OCI-LY7 (cell line): Measurements from ENCODE around the gene SCAMP2. TPM values are rescaled to one million over a fixed set of nuclear protein-coding genes. Genes with fewer than 3 reads are reported as not detected.
A peak's percentile ranks its signal among the peaks of the same experiment; 100 is the strongest.

Experiments used
- BruUV-seq: library from RNA; stranded (reverse); fragments of 400-500 nt; replicated peaks from 2 replicates; lab custom pipeline; 2021; lab: Mats Ljungman, UMichigan
- CTCF ChIA-PET: fragments of 300-600 bp; sonication (Branson Sonifier 250); formaldehyde crosslinking; loops from one replicate; lab custom pipeline; 2022; ENCODE audit warnings: antibody characterized with exemption; ENCODE audit not compliant: unreplicated experiment; lab: Charles Lee
- POLR2A ChIA-PET: fragments of 300-600 bp; sonication (Branson Sonifier 250); formaldehyde crosslinking; loops from one replicate; lab custom pipeline; 2022; ENCODE audit warnings: antibody characterized with exemption; lab: Charles Lee
- DNase-seq: peaks from one replicate; pipeline ENCODE4 v3.0.0-alpha.2; 2015; ENCODE audit warnings: low spot score
- H2AFZ ChIP-seq: fragments of 200-600 bp; sonication (generic), shearing (Covaris generic); 2 replicates; pipeline ENCODE4 v1.6.1; 2014; ENCODE audit warnings: mild to moderate bottlenecking, antibody characterized with exemption, low read length, moderate library complexity
- H3K27ac ChIP-seq: fragments of 200-600 bp; sonication (generic); 2 replicates; pipeline ENCODE4 v1.5.1; 2014; ENCODE audit warnings: mixed run types, low read depth, mild to moderate bottlenecking, moderate library complexity, low read length, inconsistent platforms; ENCODE audit not compliant: poor library complexity, severe bottlenecking
- H3K36me3 ChIP-seq: fragments of 200-600 bp; sonication (generic); 2 replicates; pipeline ENCODE4 v1.6.1; 2014; ENCODE audit warnings: mild to moderate bottlenecking, antibody characterized with exemption, low read length, moderate library complexity, mixed read lengths; ENCODE audit not compliant: insufficient read depth
- H3K4me1 ChIP-seq: fragments of 200-600 bp; sonication (generic); 2 replicates; pipeline ENCODE4 v1.5.1; 2014; ENCODE audit warnings: mild to moderate bottlenecking, low read length; ENCODE audit not compliant: insufficient read depth, poor library complexity, severe bottlenecking
- H3K4me2 ChIP-seq: fragments of 200-600 bp; sonication (generic); 2 replicates; pipeline ENCODE4 v1.6.1; 2014; ENCODE audit warnings: mild to moderate bottlenecking, low read length
- H3K4me3 ChIP-seq: fragments of 200-600 bp; sonication (generic); 2 replicates; pipeline ENCODE4 v1.5.1; 2014; ENCODE audit warnings: mild to moderate bottlenecking, low read depth, low read length; ENCODE audit not compliant: poor library complexity, severe bottlenecking
- H3K79me2 ChIP-seq: fragments of 200-600 bp; sonication (generic); 2 replicates; pipeline ENCODE4 v1.6.1; 2016; ENCODE audit warnings: low read depth, mild to moderate bottlenecking, low read length, moderate library complexity, mixed read lengths; ENCODE audit not compliant: insufficient read depth
- H3K9me2 ChIP-seq: fragments of 200-600 bp; sonication (generic); 2 replicates; pipeline ENCODE4 v1.6.1; 2016; ENCODE audit warnings: mild to moderate bottlenecking, low read length, mixed read lengths; ENCODE audit not compliant: insufficient read depth
- H3K9me3 ChIP-seq: fragments of 200-600 bp; sonication (generic); 2 replicates; pipeline ENCODE4 v1.6.1; 2014; ENCODE audit warnings: mild to moderate bottlenecking, mixed run types, low read length, mixed read lengths
- H4K20me1 ChIP-seq: fragments of 200-600 bp; sonication (generic); 2 replicates; pipeline ENCODE4 v1.6.1; 2014; ENCODE audit warnings: mild to moderate bottlenecking, antibody characterized with exemption, low read length, moderate library complexity, mixed read lengths; ENCODE audit not compliant: insufficient read depth
- CTCF ChIP-seq: fragments of 200-600 bp; sonication (generic); conservative IDR thresholded peaks from 2 replicates; pipeline ENCODE4 v1.5.1; 2014; ENCODE audit warnings: mild to moderate bottlenecking, antibody characterized with exemption, low read length, moderate library complexity, mixed read lengths
- EZH2phosphoT487 ChIP-seq: fragments of 200-600 bp; sonication (generic); IDR thresholded peaks from 2 replicates; pipeline ENCODE4 v1.6.1; 2018; ENCODE audit warnings: low read depth, borderline replicate concordance, mild to moderate bottlenecking, mixed run types, antibody characterized with exemption, low read length, moderate library complexity, mixed read lengths
- intact Hi-C: fragments of 100-400 bp; cut with micrococcal nuclease; formaldehyde crosslinking; loops from one replicate; pipeline ENCODE4 v1.10.0; 2022; ENCODE audit not compliant: unreplicated experiment
- total RNA-seq, 2 experiments: library from RNA; depleted of rRNA in 1 of 2; stranded (reverse); fragments of >200 nt in 1 of 2; shearing (Covaris generic) in 1 of 2; gene quantifications; 2 replicates each; pipeline ENCODE4 v1.2.3, GENCODE V29; 2014 to 2022

The SCAMP2 gene
- total RNA-seq, 2 experiments from 2014 or later, result 24.6 to 55.2 TPM

- peaks cover 33% of the 10 kb centered on the region for H3K36me3 ChIP-seq
- H3K4me1 ChIP-seq, result peaks cover 43% of the 10 kb centered on the region
- POLR2A ChIA-PET, result interaction anchor here (0.6 to 2.0 kb wide), 4 partner anchors 14 to 1883 kb away, joined by 3 to 21 read pairs (median 4); no protein-coding TSS in a partner anchor
- intact Hi-C loops, result loop anchor here (2.0 kb wide), 1 partner anchor 16 kb away; the partner anchor contains the start of gene SCAMP2
- BruUV-seq, result no TSS peak
- H4K20me1 ChIP-seq, result no peaks in the 10 kb centered on the region
- peaks cover 23% of the 10 kb centered on the region; the same call in 1 of the 2 replicates for H3K79me2 ChIP-seq
- DNase-seq, result no peak
- CTCF ChIA-PET, result interaction anchor here (0.6 to 0.9 kb wide), 2 partner anchors 13 kb away, joined by 3 read pairs; no protein-coding TSS in a partner anchor
- H3K4me2 ChIP-seq, result peak overlapping the region; percentile 49
- no peaks in the 10 kb centered on the region for H3K9me3 ChIP-seq
- peak overlapping the region; percentile 51 for H3K27ac ChIP-seq
- H3K4me3 ChIP-seq, result no peak overlapping the region
- H3K9me2 ChIP-seq, result no peaks in the 10 kb centered on the region
- H2AFZ ChIP-seq, result no peak overlapping the region
- TF ChIP-seq CTCF, result no peak
- no peak for TF ChIP-seq EZH2phosphoT487
Measured at GRCh38 chr15:74856537-74856936, 16.6 kb downstream of the SCAMP2 start.

- Histone ChIP-seq H3K4me1 (peaks cover 43% of the 10 kb centered on the region), H2AFZ (no peak overlapping the region), H3K36me3 (peaks cover 40% of the 10 kb centered on the region), H3K79me2 (peaks cover 19% of the 10 kb centered on the region; the same call in 1 of the 2 replicates), H3K4me3 (no peak overlapping the region), H4K20me1 (no peaks in the 10 kb centered on the region), H3K4me2 (no peak overlapping the region; the same call in 1 of the 2 replicates), H3K27ac (no peak overlapping the region), H3K9me3 (no peaks in the 10 kb centered on the region), H3K9me2 (no peaks in the 10 kb centered on the region)
- no peak for TF ChIP-seq CTCF
- TF ChIP-seq EZH2phosphoT487, result no peak
- ChIA-PET CTCF (interaction anchor here (0.6 to 0.9 kb wide), 2 partner anchors 12 to 13 kb away, joined by 3 read pairs; no protein-coding TSS in a partner anchor), POLR2A (interaction anchor here (0.6 to 2.0 kb wide), 5 partner anchors 14 to 870 kb away, joined by 3 to 21 read pairs (median 5); no protein-coding TSS in a partner anchor)
- DNase-seq, result no peak
- no TSS peak for BruUV-seq
- intact Hi-C loops, result loop anchor here (2.0 kb wide), 1 partner anchor 17 kb away; the partner anchor contains the start of gene SCAMP2
Measured at GRCh38 chr15:74855857-74856256, 17.3 kb downstream of the SCAMP2 start.

GRCh38 chr15:74854453-74855022, 18.6 kb downstream of the SCAMP2 start:
- Histone ChIP-seq H2AFZ (no peak overlapping the region), H4K20me1 (no peaks in the 10 kb centered on the region), H3K4me2 (no peak overlapping the region), H3K36me3 (peaks cover 53% of the 10 kb centered on the region), H3K79me2 (peaks cover 13% of the 10 kb centered on the region; the same call in 1 of the 2 replicates), H3K27ac (no peak overlapping the region), H3K4me1 (peaks cover 38% of the 10 kb centered on the region), H3K9me2 (no peaks in the 10 kb centered on the region), H3K9me3 (no peaks in the 10 kb centered on the region), H3K4me3 (no peak overlapping the region)
- TF ChIP-seq EZH2phosphoT487 (no peak), CTCF (no peak)
- intact Hi-C loops, result no loop called here
- no peak for DNase-seq
- BruUV-seq, result no TSS peak
- POLR2A ChIA-PET, result interaction anchor here (0.7 to 1.1 kb wide), 2 partner anchors 17 to 137 kb away, joined by 3 to 4 read pairs; no protein-coding TSS in a partner anchor
- CTCF ChIA-PET, result no interaction called here
